HL-60/S4 treated with retinoic acid at 250 ng/mL for 4 days and 3 days (cell line): ENCODE data around the gene ZFP57.
"Not testable (repeated sequence)": the region's sequence is repeated elsewhere in the genome, so short reads cannot be mapped to it uniquely, and the experiment has no call there.

Source experiments
- in situ Hi-C: fragments of 300-500 bp; cut with MboI; formaldehyde crosslinking; loops from 2 replicates; pipeline ENCODE4 v1.7.0; 2022; ENCODE audit warnings: low sequenced_read_pairs

The ZFP57 gene

DNA sequence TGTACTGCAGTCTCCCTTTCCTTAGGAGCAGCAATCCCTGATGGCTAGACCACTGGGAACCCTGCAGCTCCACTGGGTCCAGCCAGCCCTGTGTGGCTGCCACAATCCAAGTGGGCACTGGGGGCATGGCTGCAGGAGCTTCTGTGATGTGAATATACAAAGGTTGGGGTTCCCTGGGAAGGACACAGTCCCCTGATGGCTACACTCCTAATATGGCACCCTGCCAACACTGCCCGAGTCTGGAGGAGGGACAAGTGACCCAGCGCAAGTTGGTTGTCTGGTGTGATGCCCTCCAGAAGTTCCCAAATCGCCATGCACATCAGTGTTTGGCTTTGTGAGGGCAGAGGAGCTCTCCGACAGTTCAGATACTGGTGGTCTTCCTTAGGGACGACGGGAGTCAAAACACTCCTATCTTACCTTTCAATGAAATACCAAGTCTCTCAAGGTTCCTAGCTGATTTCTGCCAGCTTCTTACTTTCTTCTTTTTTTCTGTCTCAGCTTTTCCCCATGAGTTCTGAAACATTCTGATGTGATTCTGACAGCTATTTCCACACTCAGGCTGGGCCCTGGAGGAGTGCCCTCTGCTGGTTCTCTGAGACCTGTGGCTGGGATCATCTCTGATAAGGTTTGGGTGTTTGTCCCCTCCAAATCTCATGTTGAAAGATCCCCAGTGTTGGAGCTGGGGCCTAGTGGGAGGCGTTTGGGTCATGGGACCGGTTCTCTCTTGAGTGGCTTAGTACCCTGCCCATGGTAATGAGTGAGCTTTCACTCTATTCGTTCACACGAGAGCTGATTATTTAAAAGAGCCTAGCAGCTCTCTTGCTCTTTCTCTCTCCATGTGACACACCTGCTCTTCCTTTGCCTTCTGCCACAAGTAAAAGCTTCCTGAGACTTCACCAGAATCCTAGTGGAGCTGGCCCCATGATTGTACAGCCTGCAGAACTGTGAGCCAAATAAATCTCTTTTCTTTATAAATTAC, 15.5 kb upstream of the ZFP57 start:
- in situ Hi-C loops: no loop called here

DNA sequence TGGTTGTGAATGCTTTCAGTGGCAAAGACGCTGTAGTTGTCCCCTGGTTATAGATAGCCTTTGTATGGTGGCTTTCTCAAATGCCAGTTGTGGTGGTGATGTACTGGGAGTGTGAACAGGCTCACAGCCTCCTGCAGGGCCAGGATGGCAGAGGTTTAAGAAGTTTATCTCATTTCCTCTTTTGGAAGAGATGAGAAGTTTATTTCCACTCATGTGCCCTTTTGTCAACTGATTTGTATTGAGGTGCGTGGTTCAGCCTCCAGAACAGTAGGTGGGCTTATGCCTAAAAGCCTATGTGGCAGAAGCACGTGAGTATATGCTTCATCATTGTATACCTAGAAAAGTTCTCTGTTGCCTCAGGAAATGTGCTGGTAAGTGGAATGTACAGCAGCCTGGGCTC, 13.7 kb upstream of the ZFP57 start:
- in situ Hi-C loops: no loop called here

DNA sequence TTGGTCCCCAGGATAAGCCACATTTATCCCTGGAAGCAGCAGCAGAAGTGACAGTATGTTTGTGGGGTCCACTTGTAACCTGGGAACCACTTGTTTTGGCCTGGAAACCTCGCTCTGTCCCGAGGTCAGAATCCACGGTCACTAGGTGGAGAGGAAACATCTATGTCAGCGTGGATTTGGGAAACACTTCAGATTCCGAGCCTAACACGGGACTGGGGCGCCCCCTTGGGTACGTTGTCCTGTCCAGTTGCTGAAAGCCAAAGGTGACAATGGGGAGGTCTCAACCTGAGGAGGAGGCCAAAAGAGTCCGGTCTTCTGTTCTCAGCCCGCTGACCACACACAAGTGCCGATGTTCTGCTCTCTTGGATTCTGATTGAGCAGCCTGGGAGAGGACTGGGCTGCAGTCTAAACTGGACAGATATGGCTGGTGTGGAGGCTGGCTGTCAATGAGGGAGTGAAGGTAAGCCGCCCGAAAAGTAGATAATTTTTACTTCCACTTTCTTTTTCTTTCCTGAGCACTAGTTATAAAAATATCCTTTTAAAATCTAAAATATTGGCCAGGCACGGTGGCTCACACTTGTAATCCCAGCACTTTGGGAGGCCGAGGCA, 4.9 kb upstream of the ZFP57 start:
- in situ Hi-C loops: no loop called here

DNA sequence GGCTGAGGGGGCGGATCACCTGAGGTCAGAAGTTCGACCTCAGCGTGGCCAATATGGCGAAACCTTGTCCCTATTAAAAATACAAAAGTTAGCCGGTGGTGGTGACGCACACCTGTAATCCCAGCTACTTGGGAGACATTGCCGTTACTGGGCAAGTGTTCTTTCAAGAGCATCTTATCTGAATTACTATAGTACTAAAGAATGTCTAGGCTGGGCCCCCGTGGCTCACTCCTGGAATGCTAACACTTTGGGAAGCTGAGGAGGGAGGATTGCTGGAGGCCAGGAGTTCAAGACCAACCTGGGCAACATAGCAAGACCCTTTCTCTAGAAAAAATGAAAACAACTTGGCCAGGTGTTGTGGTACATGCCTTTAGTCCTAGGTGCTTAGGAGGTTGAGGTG, 859 bp upstream of the ZFP57 start:
- in situ Hi-C loops: no loop called here

DNA sequence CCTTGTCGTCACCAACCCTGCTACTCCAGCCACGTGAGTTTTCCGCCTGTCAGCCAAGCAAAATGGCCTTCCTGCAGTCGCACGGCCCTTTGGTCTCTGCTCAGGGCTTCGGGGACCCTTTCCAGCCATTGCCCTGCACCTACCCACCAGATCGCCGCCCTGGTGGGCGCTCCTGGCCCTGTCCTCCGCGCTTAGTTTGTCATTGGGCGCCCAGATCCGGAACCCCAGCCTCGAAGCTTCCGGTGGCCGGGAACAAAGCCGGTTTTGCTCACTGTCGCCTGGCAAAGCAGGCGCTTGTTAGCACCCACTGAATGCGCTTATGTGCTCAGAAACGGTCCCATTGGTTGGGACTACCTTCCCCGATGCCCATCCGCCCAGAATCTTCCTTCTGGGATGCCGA, 536 bp downstream of the ZFP57 start:
- in situ Hi-C loops: no loop called here

DNA sequence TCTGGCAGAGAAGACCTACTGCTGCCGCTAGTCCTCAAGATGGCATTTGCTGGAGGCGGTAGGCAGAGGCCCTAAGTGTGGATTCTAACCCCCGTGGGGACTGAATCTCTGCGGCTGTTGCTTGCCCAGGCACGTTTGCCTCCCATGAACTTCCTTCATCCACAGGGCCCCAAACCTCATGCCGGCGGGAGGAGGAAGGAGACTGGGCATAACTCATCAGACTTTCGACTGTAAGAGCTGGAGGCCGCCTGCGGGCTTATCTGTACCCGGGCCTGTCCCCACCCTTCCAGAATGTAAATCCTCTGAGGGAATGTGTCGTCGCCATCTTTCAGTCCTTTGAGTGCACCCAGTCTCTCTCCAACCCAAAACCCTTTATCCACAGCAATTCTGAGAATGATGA, 990 bp downstream of the ZFP57 start:
- in situ Hi-C loops: no loop called here

DNA sequence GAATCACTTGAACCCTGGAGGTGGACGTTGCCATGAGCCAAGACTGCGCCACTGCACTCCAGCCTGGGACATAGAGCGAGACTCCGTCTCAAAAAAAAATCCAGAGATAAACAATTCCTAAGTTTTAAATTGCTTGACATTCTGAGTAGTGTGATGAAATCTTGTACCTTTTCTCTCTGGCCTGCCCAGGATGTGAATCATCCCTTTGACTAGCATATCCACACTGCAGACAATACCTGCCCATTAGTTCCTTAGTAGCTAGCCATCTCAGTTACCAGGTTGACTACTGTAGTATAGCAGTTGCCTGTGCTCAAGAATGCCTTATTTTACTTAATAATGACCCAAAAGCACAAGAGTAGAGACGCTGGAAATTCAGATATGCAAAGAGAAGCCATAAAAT, 2.8 kb downstream of the ZFP57 start:
- in situ Hi-C loops: no loop called here

DNA sequence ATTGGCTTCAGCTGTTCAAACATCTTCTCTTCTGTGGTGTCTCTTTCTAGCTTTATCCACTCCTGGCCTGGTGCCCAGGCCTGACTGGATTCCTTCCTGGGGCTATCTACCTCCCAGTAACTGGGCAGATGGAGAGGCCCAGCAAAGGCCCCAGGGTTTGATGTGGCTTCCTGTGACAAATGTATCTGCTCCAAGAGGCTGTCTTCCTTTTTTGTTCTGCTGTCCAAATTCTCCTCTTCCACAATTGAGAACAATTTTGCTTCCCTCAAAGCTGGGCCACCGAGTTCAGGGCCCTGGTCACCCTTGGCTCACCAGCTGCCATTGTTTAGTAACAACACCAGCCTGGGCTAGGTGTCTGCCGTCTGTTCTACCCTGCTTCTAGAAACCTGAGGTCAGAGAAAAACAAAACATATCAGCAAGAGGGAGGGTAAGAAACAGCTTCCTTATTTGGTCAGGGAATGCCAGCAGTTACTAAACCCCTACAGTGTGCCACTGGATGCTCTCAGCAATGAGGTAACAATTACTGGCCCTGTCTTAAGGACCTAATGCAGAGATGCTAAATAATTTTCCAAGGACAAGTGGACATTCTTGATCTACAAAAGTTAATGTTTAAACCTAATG, 3.9 kb downstream of the ZFP57 start:
- in situ Hi-C loops: no loop called here

DNA sequence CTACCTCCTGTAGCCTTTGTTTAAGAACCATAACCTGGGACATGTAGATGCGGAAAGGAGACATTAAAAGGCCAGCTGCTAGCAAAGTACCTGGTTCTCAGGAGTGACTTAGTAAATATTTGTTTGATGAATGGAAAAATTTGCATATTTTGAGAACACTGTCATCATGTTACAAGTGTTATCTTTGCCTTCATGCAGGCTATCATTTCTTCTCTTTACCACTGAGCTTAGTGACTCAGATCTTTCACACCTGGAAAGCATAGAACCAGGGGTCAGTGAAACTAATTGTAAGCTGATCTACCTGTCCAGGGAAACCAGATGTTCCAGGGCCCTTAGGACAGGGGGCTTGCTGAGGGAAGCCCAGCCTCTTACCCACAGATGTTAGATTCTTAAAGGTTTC, 5.4 kb downstream of the ZFP57 start:
- in situ Hi-C loops: no loop called here

DNA sequence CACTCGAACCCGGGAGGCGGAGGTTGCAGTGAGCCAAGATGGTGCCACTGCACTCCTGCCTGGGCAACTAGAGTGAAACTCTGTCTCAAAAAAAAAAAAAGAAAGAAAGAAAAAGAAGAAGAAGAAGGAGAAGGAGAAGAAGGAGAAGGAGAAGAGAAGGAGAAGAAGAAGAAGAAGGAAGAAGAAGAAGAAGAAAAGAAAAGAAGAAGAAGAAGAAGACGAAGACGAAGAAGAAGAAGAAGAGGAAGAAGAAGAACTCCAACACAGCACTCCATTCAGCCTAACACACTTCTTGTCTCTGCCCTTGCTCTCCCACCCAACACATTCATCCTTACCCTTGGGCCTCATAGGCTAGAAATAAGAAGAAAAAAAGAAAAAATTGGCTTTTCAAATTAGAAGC, 6.9 kb downstream of the ZFP57 start:
- in situ Hi-C loops: no loop called here

DNA sequence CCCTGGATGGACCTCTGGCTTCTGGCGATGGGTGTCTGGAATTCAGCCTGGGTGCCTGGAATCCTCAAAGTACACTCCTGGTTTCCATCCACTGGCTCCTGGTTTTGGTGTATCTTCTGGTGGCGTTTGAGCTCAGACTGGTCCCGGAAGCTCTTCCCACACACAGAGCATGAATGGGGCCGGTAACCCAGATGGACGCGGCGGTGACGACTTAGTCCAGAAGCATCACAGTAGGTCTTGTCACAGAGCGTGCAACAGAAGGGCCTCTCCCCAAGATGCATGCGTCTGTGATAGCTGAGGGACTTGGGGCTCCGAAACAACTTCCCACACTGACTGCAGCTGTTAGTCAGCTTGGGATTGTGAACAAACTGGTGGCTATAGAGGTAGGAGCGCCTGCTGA, 7.8 kb downstream of the ZFP57 start:
- in situ Hi-C loops: no loop called here

DNA sequence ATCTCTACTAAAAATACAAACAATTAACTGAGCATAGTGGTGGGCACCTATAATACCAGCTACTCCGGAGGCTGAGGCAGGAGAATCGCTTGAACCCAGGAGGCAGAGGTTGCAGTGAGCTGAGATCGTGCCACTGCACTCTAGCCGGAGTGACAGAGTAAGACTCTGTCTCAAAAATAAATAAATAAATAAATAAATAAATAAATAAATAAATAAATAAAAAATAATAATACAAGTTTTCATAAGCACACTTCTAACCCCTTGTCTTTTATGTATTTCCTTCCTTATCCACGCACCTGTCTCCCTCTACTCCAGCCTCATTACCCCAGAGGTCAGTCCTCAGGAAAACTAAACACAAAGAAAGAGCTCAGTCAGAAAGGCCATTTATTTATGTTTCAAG, 8.8 kb downstream of the ZFP57 start:
- in situ Hi-C loops: not testable (repeated sequence)

DNA sequence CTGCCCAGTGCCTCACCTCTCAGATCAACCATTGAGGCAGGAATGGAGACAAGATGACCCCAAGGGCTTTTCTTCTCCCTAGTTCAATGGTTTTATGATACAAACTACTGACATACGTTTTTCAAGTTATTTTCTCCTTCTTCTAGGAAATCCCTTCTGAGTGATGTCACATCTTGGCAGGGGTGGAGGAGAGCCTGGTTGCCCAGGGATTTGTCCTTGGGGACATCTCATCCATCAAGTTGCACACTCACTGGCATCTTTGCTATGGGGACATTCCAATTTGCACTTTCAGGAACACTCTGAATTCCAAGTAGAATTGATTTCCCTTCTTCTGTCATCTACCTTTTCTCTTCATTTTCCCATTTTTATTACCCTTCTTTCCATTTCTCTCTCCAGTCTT, 9.9 kb downstream of the ZFP57 start:
- in situ Hi-C loops: no loop called here

DNA sequence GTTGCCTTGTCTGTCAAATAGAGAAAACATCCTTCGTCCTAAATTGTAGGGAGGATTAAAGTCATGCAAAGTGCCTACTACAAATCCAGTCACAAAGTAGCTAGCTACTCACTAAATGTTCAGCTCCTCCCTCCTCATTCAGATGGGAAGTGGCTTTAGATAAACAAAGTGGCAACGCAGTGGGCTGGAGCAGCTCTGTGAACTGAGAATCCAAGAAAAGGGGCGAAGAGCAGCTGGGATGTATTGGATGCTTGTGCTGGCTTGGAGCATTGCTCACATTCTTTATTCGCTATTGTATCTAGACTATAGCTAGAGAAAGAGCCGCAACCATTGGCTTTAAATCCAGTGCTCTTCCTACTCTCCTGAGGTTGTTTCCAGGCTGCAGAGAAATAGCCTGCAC, 13.8 kb downstream of the ZFP57 start:
- in situ Hi-C loops: no loop called here

DNA sequence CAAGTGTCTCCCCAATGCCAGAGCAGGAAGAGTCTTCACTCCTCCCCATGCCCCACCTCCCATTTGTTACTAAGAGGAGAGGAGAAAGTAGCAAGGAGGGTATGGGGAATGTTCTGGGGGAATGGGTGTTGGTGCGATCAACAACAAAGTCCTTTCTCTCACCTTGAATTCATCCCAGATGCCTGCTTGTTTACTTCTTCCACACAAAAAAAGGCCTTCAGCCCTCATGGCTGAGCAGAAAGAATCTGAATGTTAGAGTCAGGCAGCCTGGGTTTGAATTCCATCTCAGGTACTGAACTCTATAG, 14.2 kb downstream of the ZFP57 start:
- in situ Hi-C loops: no loop called here

DNA sequence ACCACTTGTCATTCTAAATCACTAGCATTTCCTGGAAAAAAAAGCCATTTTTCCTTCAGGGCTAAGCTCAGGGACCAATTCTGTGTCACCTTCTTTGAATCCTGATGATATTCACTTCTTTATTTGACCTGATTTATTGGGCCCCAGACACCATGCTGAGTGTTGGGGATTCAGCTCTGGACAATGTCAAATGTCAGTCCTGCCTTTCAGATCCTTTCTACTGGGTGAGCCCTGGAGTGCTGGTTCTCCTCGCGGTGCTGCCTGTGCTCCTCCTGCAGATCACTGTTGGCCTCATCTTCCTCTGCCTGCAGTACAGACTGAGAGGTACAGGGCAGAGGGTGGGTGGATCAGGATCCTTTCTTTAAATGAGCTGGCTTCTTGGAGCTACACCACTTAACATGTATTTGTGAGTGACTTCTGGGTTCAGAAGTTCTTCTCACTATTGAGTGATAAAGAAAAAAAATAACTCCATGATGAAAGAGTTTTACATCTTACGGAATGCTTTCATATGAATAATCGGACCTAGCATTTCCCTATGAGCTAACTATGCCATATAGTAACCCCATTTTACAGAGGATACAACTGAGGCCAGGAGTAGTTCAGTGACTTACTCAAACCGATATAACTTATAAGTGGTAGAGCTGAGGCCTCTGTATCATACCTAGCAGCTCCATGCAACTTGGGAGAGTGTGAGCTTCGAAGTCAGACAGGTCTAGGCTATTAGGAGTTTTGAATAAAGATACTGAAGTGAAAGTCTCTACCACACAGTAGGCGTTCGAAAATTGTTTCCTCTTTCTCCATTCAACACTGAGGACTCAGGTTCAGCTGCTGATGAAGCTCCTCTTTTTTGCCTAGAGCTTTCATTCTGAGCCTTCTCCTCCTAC, 14.8 kb downstream of the ZFP57 start:
- in situ Hi-C loops: no loop called here

DNA sequence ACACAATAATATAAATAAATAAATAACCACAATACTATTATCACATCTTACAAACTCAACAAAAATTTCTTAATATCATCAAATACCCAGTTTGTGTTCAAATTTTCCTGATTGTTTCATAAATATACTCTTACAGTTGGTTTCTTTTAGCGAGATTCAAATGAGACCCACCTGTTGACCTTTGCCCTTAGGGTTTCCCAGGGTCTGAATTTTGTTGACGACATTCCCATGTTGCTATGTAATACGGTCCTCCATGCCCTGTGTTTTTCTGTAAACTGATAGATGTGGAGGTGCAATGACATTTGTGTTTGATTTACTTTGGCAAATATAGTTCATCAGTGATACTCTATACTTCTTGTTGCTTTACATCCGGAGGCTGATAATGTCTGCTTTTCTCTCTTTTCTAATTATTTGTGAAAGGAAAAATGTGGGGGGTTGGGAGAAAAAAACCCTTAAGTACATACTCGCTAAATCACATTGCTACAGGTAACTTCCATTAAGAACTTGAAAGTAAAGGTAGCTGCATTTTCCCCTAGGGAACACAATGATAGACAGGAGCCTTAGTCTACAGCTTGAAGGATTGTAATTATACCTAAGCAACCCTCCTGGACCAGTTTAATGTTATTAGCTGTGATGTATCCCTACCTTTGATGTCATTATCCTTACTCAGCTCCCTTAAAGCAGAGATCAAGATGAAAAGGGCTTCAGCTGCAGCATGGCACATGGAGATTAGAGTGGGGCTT, 17.5 kb downstream of the ZFP57 start:
- in situ Hi-C loops: no loop called here

DNA sequence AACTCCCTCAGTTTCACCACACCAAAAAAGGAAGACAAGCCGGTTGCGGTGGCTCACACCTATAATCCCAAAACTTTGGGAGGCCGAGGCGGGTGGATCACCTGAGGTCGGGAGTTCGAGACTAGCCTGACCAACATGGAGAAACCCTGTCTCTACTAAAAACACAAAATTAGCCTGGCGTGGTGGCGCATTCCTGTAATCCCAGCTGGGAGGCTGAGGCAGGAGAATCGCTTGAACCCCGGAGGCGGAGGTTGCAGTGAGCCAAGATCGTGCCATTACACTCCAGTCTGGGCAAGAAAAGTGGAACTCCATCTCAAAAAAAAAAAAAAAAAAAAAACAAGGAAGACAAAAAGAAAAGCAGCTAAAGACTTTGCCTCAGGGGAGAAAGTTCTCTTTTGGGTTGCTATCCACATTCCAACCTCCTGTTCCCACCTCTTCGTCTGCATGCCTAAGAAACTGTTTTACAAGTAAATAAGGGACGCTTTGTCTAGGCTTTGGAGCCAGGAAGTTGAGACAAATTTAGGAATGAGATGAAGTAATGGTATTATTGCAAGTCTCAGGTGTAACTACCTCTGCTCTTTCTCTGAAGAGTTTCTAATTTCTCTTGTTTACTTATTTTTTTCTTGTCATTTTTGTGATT, 19.3 kb downstream of the ZFP57 start:
- in situ Hi-C loops: not testable (repeated sequence)

DNA sequence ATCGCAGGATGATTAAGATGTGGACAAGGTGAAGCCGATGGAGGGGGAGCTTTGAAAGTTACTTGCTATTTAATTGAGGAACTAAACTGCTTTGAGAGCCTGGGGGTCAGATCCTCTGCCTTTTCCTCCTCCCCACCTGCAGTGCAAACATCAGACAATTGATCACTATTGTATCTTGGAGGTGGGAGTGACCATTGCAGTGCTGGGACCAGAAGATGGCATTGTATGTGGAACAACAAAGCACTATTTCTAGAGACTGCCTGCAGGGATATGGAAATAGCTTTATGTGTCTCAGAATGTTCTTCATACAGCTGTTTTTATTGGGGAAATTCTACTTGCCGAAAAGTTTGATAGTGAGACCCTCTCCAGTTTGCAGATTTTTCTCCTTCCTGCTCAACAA, 19.9 kb downstream of the ZFP57 start:
- in situ Hi-C loops: no loop called here

DNA sequence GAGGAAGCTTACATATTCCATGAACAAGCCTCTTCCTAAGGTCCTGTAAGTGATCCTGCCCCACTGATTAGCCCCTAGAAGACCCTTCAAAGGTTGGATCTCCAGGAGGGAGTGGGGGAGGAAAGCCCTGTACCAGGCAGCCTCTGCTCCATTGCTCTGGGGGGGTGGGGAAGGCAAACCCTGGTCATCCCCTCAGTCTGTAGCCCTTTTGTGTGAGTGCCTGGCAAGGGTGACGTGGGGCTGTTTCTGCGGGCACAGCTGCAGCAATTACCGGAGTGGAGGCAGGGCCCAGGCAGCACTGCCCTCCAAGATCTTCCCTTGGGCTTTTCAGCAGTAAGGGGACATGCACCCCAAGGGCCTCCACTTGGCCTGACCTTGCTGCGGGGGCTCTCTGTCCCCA, 24.2 kb downstream of the ZFP57 start, which contains the start of gene MOG:
MOG (plus strand) TSS at position 295 of the 400 bp plus-strand sequence. CDS start 118 bp downstream, outside the sequence.
- in situ Hi-C loops: no loop called here
